Measurements from ENCODE around the gene HDDC2.

- TF ChIP-seq MXI1 (conservative IDR thresholded peaks at IDR 0.05; ENCODE audit: poor library complexity, severe bottlenecking) = no peak
- TF ChIP-seq CTCF (IDR thresholded peaks at IDR 0.05; ENCODE audit: poor library complexity, severe bottlenecking) = no peak
- no peak for TF ChIP-seq EP300 (conservative IDR thresholded peaks at IDR 0.05; ENCODE audit: poor library complexity, severe bottlenecking)
Observed at GRCh38 chr6:125232466-125232865, 69.3 kb downstream of the HDDC2 start.
